Left lung (tissue), 10 donors: ENCODE data around the gene U2AF1L4. TPM values are rescaled to one million over a fixed set of nuclear protein-coding genes. Genes with fewer than 3 reads are reported as not detected.
"Not testable (repeated sequence)": the region's sequence is repeated elsewhere in the genome, so short reads cannot be mapped to it uniquely, and the experiment has no call there.

ENCODE experiments used
- ATAC-seq: fragments of 200-7000 bp; cut with Tn5 transposase; one replicate; pipeline ENCODE4 v1.9.1; 2020; ENCODE audit warnings: moderate library complexity
- DNase-seq, 4 donors: peaks; one replicate each; pipeline ENCODE4 v3.0.0-alpha.2; 2013 to 2020
- H3K27ac ChIP-seq, 2 donors: fragments of 200-600 bp; sonication (generic) in 1 of 2; one replicate each; pipeline versions ENCODE4 v1.5.0 to v1.8.0; 2020 to 2021
- H3K27me3 ChIP-seq, 2 donors: fragments of 200-600 bp; sonication (generic) in 1 of 2; one replicate each; pipeline versions ENCODE4 v1.5.0 to v1.8.0; 2020 to 2021
- H3K36me3 ChIP-seq, 2 donors: fragments of 200-600 bp; sonication (generic) in 1 of 2; one replicate each; pipeline versions ENCODE4 v1.5.0 to v1.8.0; 2020 to 2021
- H3K4me1 ChIP-seq, 2 donors: fragments of 200-600 bp; one replicate each; pipeline ENCODE4 v1.8.0; 2021
- H3K4me3 ChIP-seq, 2 donors: fragments of 200-600 bp; sonication (generic) in 1 of 2; one replicate each; pipeline versions ENCODE4 v1.5.0 to v1.8.0; 2020 to 2021; ENCODE audit warnings: mild to moderate bottlenecking in 1 of 2
- H3K9me3 ChIP-seq, 2 donors: fragments of 200-600 bp; sonication (generic) in 1 of 2; one replicate each; pipeline versions ENCODE4 v1.5.0 to v1.8.0; 2020 to 2021
- CTCF ChIP-seq, 2 donors: fragments of 200-600 bp; sonication (generic) in 1 of 2; IDR thresholded peaks; one replicate each; pipeline versions ENCODE4 v1.5.0 to v1.8.0; 2021; ENCODE audit warnings: antibody characterized with exemption in 2 of 2
- intact Hi-C, 2 donors: fragments of 100-400 bp; cut with DNase I; formaldehyde crosslinking; loops; one replicate each; pipeline versions ENCODE4 v1.11.2 to v1.14.2; 2022
- polyA plus RNA-seq, 6 donors: library from polyadenylated mRNA; unstranded; fragments of 120-200 nt; gene quantifications; one replicate each; pipeline ENCODE4 v1.2.1, GENCODE V29; 2013; ENCODE audit not compliant: insufficient read length in 6 of 6
- total RNA-seq, 2 donors: library from RNA; stranded (reverse); fragmentation: NEBNext Ultra II Directional; extraction: Animal tissue kit (Norgen Biotek cat#: 25700); gene quantifications; one replicate each; pipeline ENCODE4 v1.2.1, GENCODE V29; 2021
- donor health status: DM: no; HTN: yes; CAD: no.
- donor health status: DM: no; HTN: no; CAD: no.

The U2AF1L4 gene
- total and polyA plus RNA-seq, 8 donors: 15.2 to 20.5 (median 16.5) TPM

- TF ChIP-seq CTCF (IDR thresholded peaks at IDR 0.05): no peak
- H3K4me3 ChIP-seq: no peak overlapping the region
- H3K9me3 ChIP-seq: no peaks in the 10 kb centered on the region
- no peaks in the 10 kb centered on the region for H3K4me1 ChIP-seq
- intact Hi-C loops: no loop called here
- DNase-seq: peak in 1 of 4 donors; percentile 78
- ATAC-seq: no peak
- H3K27me3 ChIP-seq: no peaks in the 10 kb centered on the region
- peaks cover 0 to 99% of the 10 kb centered on the region in 2 donors for H3K36me3 ChIP-seq
- no peak overlapping the region for H3K27ac ChIP-seq
Observed at GRCh38 chr19:35725216-35725861, 19.9 kb downstream of the U2AF1L4 start.

- no peak for TF ChIP-seq CTCF (IDR thresholded peaks at IDR 0.05)
- H3K27ac ChIP-seq: no peak overlapping the region
Observed at GRCh38 chr19:35724560-35724959, 20.7 kb downstream of the U2AF1L4 start.

GRCh38 chr19:35724132-35724531, 21.1 kb downstream of the U2AF1L4 start:
- intact Hi-C loops: not testable (repeated sequence)

More at GRCh38 chr19:35724560-35724959, 20.7 kb downstream of the U2AF1L4 start:
- Histone ChIP-seq H3K36me3 (peaks cover 0 to 99% of the 10 kb centered on the region in 2 donors), H3K27me3 (no peaks in the 10 kb centered on the region), H3K4me1 (peaks cover 0 to 7% of the 10 kb centered on the region in 2 donors), H3K4me3 (no peak overlapping the region), H3K9me3 (no peaks in the 10 kb centered on the region)
- DNase-seq: peak in 1 of 4 donors; percentile 78
- no peak for ATAC-seq
- intact Hi-C loops: no loop called here

GRCh38 chr19:35723671-35724070, 21.5 kb downstream of the U2AF1L4 start:
- DNase-seq (no peak), ATAC-seq (no peak)
- intact Hi-C loops: no loop called here
- Histone ChIP-seq H3K9me3 (no peaks in the 10 kb centered on the region), H3K27me3 (no peaks in the 10 kb centered on the region), H3K4me3 (no peak overlapping the region), H3K36me3 (peaks cover 0 to 91% of the 10 kb centered on the region in 2 donors), H3K27ac (no peak overlapping the region), H3K4me1 (peaks cover 4 to 16% of the 10 kb centered on the region in 2 donors)
- no peak for TF ChIP-seq CTCF (IDR thresholded peaks at IDR 0.05)

More at GRCh38 chr19:35724132-35724531, 21.1 kb downstream of the U2AF1L4 start:
- Histone ChIP-seq H3K4me1 (peaks cover 0 to 11% of the 10 kb centered on the region in 2 donors), H3K36me3 (peaks cover 0 to 96% of the 10 kb centered on the region in 2 donors)
- H3K9me3 ChIP-seq, ATAC-seq, H3K27ac ChIP-seq, H3K4me3 ChIP-seq, H3K27me3 ChIP-seq, DNase-seq: not testable (repeated sequence)

- Histone ChIP-seq H3K4me1 (peaks cover 5 to 21% of the 10 kb centered on the region in 2 donors), H3K27ac (no peak overlapping the region), H3K27me3 (no peaks in the 10 kb centered on the region), H3K9me3 (no peaks in the 10 kb centered on the region), H3K36me3 (peaks cover 0 to 84% of the 10 kb centered on the region in 2 donors), H3K4me3 (no peak overlapping the region)
- DNase-seq (no peak), ATAC-seq (no peak)
- intact Hi-C loops: no loop called here
- TF ChIP-seq CTCF (IDR thresholded peaks at IDR 0.05): no peak
Observed at GRCh38 chr19:35722897-35723296, 22.3 kb downstream of the U2AF1L4 start.
